Measurements from ENCODE around the gene PRSS16.
"Not testable (repeated sequence)": the region's sequence is repeated elsewhere in the genome, so short reads cannot be mapped to it uniquely, and the experiment has no call there.

PRSS16 gene

DNA sequence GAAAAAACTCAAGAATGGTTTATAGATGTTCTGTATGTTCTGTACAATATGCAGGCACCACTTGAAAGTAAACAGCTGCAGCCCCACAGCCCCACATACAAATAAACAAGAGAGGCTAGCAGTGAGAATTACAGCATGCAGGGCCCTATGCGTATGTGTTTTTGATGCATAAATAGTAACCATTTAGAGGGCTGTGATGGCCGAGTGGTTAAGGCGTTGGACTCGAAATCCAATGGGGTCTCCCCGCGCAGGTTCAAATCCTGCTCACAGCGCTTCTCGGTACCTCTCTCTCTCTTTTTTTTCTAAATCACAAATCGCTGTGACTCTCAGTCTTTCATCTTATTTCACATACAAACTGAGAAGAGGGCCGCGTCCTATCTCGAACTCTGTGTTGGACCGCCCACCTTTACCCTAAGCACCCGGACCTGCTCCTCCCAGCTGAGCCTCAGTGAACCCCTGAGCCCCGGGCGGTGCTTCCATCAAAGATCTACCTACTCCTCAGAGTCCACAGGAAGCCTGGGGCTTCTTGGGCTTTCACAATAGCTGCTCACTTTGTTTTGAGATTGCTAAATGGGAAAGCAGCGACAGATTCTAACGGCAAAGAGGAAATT lies 37.7 kb upstream of the PRSS16 start:
- TF ChIP-seq, protein P1, sequence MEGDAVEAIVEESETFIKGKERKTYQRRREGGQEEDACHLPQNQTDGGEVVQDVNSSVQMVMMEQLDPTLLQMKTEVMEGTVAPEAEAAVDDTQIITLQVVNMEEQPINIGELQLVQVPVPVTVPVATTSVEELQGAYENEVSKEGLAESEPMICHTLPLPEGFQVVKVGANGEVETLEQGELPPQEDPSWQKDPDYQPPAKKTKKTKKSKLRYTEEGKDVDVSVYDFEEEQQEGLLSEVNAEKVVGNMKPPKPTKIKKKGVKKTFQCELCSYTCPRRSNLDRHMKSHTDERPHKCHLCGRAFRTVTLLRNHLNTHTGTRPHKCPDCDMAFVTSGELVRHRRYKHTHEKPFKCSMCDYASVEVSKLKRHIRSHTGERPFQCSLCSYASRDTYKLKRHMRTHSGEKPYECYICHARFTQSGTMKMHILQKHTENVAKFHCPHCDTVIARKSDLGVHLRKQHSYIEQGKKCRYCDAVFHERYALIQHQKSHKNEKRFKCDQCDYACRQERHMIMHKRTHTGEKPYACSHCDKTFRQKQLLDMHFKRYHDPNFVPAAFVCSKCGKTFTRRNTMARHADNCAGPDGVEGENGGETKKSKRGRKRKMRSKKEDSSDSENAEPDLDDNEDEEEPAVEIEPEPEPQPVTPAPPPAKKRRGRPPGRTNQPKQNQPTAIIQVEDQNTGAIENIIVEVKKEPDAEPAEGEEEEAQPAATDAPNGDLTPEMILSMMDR (IDR thresholded peaks at IDR 0.05; ENCODE audit: insufficient read depth, low read length, missing control alignments) = no peak
- no peak for DNase-seq (ENCODE audit: low read depth, low spot score)
- no peak overlapping the region for H3K4me3 ChIP-seq (ENCODE audit: low read depth, low read length)
- ChIA-PET CTCF (no interaction called here), POLR2A (no interaction called here)

DNA sequence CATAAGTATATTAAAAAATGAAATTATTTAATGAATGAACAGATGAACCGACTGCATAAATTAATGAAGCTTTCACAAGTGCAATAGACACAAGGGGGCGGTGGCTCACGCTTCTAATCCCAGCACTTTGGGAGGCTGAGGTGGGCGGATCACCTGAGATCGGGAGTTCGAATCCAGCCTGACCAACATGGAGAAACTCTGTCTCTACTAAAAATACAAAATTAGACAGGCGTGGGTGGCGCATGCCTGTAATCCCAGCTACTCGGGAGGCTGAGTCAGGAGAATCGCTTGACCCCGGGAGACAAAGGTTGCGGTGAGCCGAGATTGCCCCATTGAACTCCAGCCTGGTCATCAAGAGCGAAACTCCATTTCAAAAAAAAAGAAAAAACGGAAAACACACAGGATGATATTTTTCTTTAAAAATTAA lies 34.4 kb upstream of the PRSS16 start:
- H3K4me3 ChIP-seq (ENCODE audit: low read depth, low read length); POLR2A ChIA-PET: not testable (repeated sequence)

DNA sequence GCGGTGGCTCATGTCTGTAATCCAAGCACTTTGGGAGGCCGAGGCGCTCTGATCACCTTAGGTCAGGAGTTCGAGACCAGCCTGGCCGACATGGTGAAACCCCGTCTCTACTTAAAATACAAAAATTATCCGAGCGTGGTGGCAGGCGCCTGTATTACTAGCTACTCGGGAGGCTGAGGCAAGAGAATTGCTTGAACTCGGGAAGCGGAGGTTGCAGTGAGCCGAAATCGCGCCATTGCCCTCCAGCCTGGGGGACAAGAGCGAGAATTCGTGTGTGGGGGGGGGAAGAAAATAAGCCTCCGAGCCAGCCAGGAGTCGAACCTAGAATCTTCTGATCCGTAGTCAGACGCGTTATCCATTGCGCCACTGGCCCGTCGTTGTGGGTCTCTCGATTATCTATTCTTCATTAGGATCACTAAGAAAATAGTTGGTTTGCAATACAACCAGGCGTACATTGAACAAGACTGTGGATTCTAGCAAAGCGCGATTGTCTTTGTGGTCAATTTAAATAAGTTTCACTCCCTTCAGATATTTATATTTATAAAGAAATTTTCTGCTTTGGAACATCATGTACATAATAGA lies 33.9 kb upstream of the PRSS16 start:
- H3K4me3 ChIP-seq (ENCODE audit: low read depth, low read length) = peak overlapping the region; percentile 30; the same call in 1 of the 2 replicates
- TF ChIP-seq, protein P1 (IDR thresholded peaks at IDR 0.05; ENCODE audit: insufficient read depth, low read length, missing control alignments) = no peak
- ChIA-PET POLR2A (no interaction called here), CTCF (interaction anchor here (1.3 kb wide), 1 partner anchor 100 kb away, joined by 3 read pairs; no protein-coding TSS in a partner anchor)
- no peak for DNase-seq (ENCODE audit: low read depth, low spot score)

More for the DNA sequence above, 34.4 kb upstream of the PRSS16 start:
- CTCF ChIA-PET; DNase-seq (ENCODE audit: low read depth, low spot score): not testable (repeated sequence)

- TF ChIP-seq, protein P1 (IDR thresholded peaks at IDR 0.05; ENCODE audit: insufficient read depth, low read length, missing control alignments) = no peak
- ChIA-PET POLR2A (no interaction called here), CTCF (interaction anchor here (1.3 kb wide), 1 partner anchor 99 kb away, joined by 3 read pairs; no protein-coding TSS in a partner anchor)
- no peak for DNase-seq (ENCODE audit: low read depth, low spot score)
- peak overlapping the region; percentile 30 for H3K4me3 ChIP-seq (ENCODE audit: low read depth, low read length)
These were observed 33.3 kb upstream of the PRSS16 start for GRCh38 chr6:27214126-27214601.

- CTCF ChIA-PET = no interaction called here
- no peak for DNase-seq (ENCODE audit: low read depth, low spot score)
- TF ChIP-seq, protein P1 (IDR thresholded peaks at IDR 0.05; ENCODE audit: insufficient read depth, low read length, missing control alignments) = no peak
- no peak overlapping the region for H3K4me3 ChIP-seq (ENCODE audit: low read depth, low read length)
- POLR2A ChIA-PET = no interaction called here
These were observed 30.6 kb upstream of the PRSS16 start for GRCh38 chr6:27216874-27217273.

DNA sequence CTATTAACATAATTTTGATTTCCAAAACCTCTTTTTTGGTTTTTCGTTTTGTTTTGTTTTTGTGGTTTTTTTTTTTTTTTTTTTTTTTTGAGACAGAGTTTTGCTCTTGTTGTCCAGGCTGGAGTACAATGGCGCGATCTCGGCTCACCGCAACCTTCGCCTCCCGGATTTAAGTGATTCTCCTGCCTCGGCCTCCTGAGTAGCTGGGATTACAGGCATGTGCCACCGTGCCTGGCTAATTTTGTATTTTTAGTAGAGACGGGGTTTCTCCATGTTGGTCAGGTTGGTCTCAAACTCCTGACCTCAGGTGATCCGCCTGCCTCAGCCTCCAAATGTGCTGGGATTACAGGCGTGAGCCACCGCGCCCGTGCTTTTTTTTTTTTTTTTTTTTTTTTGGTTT lies 24.5 kb upstream of the PRSS16 start:
- CTCF ChIA-PET; H3K4me3 ChIP-seq (ENCODE audit: low read depth, low read length); DNase-seq (ENCODE audit: low read depth, low spot score); POLR2A ChIA-PET: not testable (repeated sequence)

DNA sequence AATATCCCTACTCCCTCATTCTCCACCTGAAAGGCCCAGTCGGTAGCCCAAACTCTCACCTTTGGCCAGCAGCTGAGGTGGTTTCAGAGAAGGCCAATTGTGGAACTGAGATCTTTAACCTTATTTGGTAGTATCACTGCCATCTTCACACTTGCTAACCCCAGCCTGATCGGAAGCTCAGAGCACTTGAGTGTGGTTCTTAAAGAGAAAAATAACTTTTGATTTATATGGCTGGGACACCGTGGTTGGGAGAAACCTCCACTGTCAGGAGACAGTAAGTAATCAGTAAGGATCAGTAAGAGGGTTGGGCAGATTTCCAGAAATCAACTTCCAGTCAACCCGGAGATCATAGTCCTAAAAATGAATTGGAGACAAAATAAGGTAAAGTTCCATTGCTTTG lies 22.8 kb upstream of the PRSS16 start:
- TF ChIP-seq, protein P1 (IDR thresholded peaks at IDR 0.05; ENCODE audit: insufficient read depth, low read length, missing control alignments) = no peak

More for the DNA sequence above, 22.8 kb upstream of the PRSS16 start:
- CTCF ChIA-PET = no interaction called here
- no peak for DNase-seq (ENCODE audit: low read depth, low spot score)
- POLR2A ChIA-PET = no interaction called here
- H3K4me3 ChIP-seq (ENCODE audit: low read depth, low read length) = no peak overlapping the region
